BLaER1 treated with 17β-estradiol and CSF1 and Interleukin-3, amounts not matched to agents 10 nM and 100 nM (cell line): Measurements from ENCODE around the gene SLC35F4.

Experiments
- H3K27ac ChIP-seq, 11 experiments: shearing (Covaris generic); formaldehyde crosslinking; 2 replicates each; pipeline ENCODE4 v1.8.1; 2022
- H3K27me3 ChIP-seq, 11 experiments: shearing (Covaris generic); formaldehyde crosslinking; 2 replicates each; pipeline ENCODE4 v1.8.1; 2022
- H3K36me3 ChIP-seq, 11 experiments: shearing (Covaris generic); formaldehyde crosslinking; 2 replicates each; pipeline ENCODE4 v1.8.1; 2022
- H3K4me1 ChIP-seq, 10 experiments: shearing (Covaris generic); formaldehyde crosslinking; 2 replicates each; pipeline ENCODE4 v1.8.1; 2022
- H3K4me2 ChIP-seq, 11 experiments: shearing (Covaris generic); formaldehyde crosslinking; 2 replicates each; pipeline ENCODE4 v1.8.1; 2022
- H3K4me3 ChIP-seq, 10 experiments: shearing (Covaris generic); formaldehyde crosslinking; 2 replicates each; pipeline ENCODE4 v1.8.1; 2022
- H3K9ac ChIP-seq, 11 experiments: shearing (Covaris generic); formaldehyde crosslinking; 2 replicates each; pipeline ENCODE4 v1.8.1; 2022
- H3K9me3 ChIP-seq, 11 experiments: shearing (Covaris generic); formaldehyde crosslinking; replicated peaks in 1 of 11; 2 replicates each; pipeline ENCODE4 v1.8.1; 2022
- H4K20me1 ChIP-seq, 11 experiments: shearing (Covaris generic); formaldehyde crosslinking; 2 replicates each; pipeline ENCODE4 v1.8.1; 2022
- Cebpa-rat ChIP-seq, 11 experiments: shearing (Covaris generic); IDR thresholded peaks; 2 replicates each; pipeline ENCODE4 v1.8.1; 2022

SLC35F4 gene

GRCh38 chr14:57816568-57817284 is 49.2 kb downstream of the SLC35F4 start:
- Histone ChIP-seq H3K4me2 (no peak overlapping the region), H3K9ac (no peak overlapping the region), H3K27me3 (no peaks in the 10 kb centered on the region), H3K27ac (no peak overlapping the region), H3K4me1 (peaks cover 0 to 22% (median 14%) of the 10 kb centered on the region in 10 experiments; a peak in 14 of 20 replicates), H3K36me3 (no peaks in the 10 kb centered on the region), H3K4me3 (no peak overlapping the region), H3K9me3 (no peaks in the 10 kb centered on the region), H4K20me1 (no peaks in the 10 kb centered on the region)
- no peak for TF ChIP-seq Cebpa-rat (IDR thresholded peaks at IDR 0.05)

GRCh38 chr14:57814726-57815125 is 51.2 kb downstream of the SLC35F4 start:
- Histone ChIP-seq H3K9ac (no peak overlapping the region), H3K9me3 (no peaks in the 10 kb centered on the region), H3K4me1 (peaks cover 0 to 27% (median 14%) of the 10 kb centered on the region in 10 experiments; a peak in 14 of 20 replicates), H3K36me3 (no peaks in the 10 kb centered on the region), H3K4me3 (no peak overlapping the region), H3K27me3 (no peaks in the 10 kb centered on the region), H3K27ac (no peak overlapping the region), H4K20me1 (no peaks in the 10 kb centered on the region), H3K4me2 (no peak overlapping the region)
- TF ChIP-seq Cebpa-rat (IDR thresholded peaks at IDR 0.05) = no peak

GRCh38 chr14:57812741-57813140 is 53.2 kb downstream of the SLC35F4 start:
- peak overlapping the region in 6 of 11 experiments; percentile 38 to 52 (median 45); a peak in 10 of 22 replicates for H3K4me2 ChIP-seq
- no peaks in the 10 kb centered on the region for H4K20me1 ChIP-seq
- no peaks in the 10 kb centered on the region for H3K36me3 ChIP-seq
- H3K4me1 ChIP-seq = peaks cover 0 to 27% (median 14%) of the 10 kb centered on the region in 10 experiments; a peak in 14 of 20 replicates
- no peak overlapping the region for H3K9ac ChIP-seq
- peaks cover 0 to 4% (median 0%) of the 10 kb centered on the region in 11 experiments; a peak in 3 of 22 replicates for H3K9me3 ChIP-seq
- no peak overlapping the region for H3K4me3 ChIP-seq
- H3K27me3 ChIP-seq = no peaks in the 10 kb centered on the region
- TF ChIP-seq Cebpa-rat (IDR thresholded peaks at IDR 0.05) = no peak
- H3K27ac ChIP-seq = no peak overlapping the region

GRCh38 chr14:57811998-57812546 is 53.8 kb downstream of the SLC35F4 start:
- no peaks in the 10 kb centered on the region for H4K20me1 ChIP-seq
- no peak overlapping the region for H3K9ac ChIP-seq
- peaks cover 0 to 27% (median 14%) of the 10 kb centered on the region in 10 experiments; a peak in 14 of 20 replicates for H3K4me1 ChIP-seq
- H3K27me3 ChIP-seq = no peaks in the 10 kb centered on the region
- peak overlapping the region in 8 of 11 experiments; percentile 22 to 52 (median 45); a peak in 14 of 22 replicates for H3K4me2 ChIP-seq
- TF ChIP-seq Cebpa-rat (IDR thresholded peaks at IDR 0.05) = no peak
- H3K9me3 ChIP-seq = peaks cover 0 to 5% (median 0%) of the 10 kb centered on the region in 11 experiments; a peak in 3 of 22 replicates
- H3K4me3 ChIP-seq = no peak overlapping the region
- no peaks in the 10 kb centered on the region for H3K36me3 ChIP-seq
- no peak overlapping the region; a peak in 1 of 22 replicates for H3K27ac ChIP-seq

- H3K27ac ChIP-seq = no peak overlapping the region
- H3K9ac ChIP-seq = no peak overlapping the region
- peaks cover 0 to 27% (median 14%) of the 10 kb centered on the region in 10 experiments; a peak in 14 of 20 replicates for H3K4me1 ChIP-seq
- no peak for TF ChIP-seq Cebpa-rat (IDR thresholded peaks at IDR 0.05)
- H3K4me2 ChIP-seq = no peak overlapping the region
- H3K4me3 ChIP-seq = no peak overlapping the region
- no peaks in the 10 kb centered on the region for H3K27me3 ChIP-seq
- no peaks in the 10 kb centered on the region for H4K20me1 ChIP-seq
- no peaks in the 10 kb centered on the region for H3K36me3 ChIP-seq
- H3K9me3 ChIP-seq = peaks cover 0 to 5% (median 0%) of the 10 kb centered on the region in 11 experiments; a peak in 4 of 22 replicates
Observed at GRCh38 chr14:57809808-57810207, 56.1 kb downstream of the SLC35F4 start.

GRCh38 chr14:57797160-57797559 is 68.7 kb downstream of the SLC35F4 start:
- TF ChIP-seq Cebpa-rat (IDR thresholded peaks at IDR 0.05) = no peak
- Histone ChIP-seq H3K4me2 (no peak overlapping the region), H3K9me3 (peaks cover 0 to 11% (median 0%) of the 10 kb centered on the region in 11 experiments; a peak in 5 of 22 replicates), H3K4me1 (no peaks in the 10 kb centered on the region), H3K27ac (no peak overlapping the region), H4K20me1 (no peaks in the 10 kb centered on the region), H3K27me3 (no peaks in the 10 kb centered on the region), H3K9ac (no peak overlapping the region), H3K4me3 (no peak overlapping the region), H3K36me3 (no peaks in the 10 kb centered on the region)

- no peak for TF ChIP-seq Cebpa-rat (IDR thresholded peaks at IDR 0.05)
Observed at GRCh38 chr14:57796556-57796955, 69.3 kb downstream of the SLC35F4 start.

GRCh38 chr14:57785058-57785457 is 80.8 kb downstream of the SLC35F4 start:
- H3K27me3 ChIP-seq = no peaks in the 10 kb centered on the region
- no peak overlapping the region for H3K4me3 ChIP-seq
- no peak overlapping the region for H3K4me2 ChIP-seq
- no peaks in the 10 kb centered on the region for H4K20me1 ChIP-seq
- H3K27ac ChIP-seq = no peak overlapping the region
- no peak overlapping the region for H3K9ac ChIP-seq
- no peaks in the 10 kb centered on the region for H3K4me1 ChIP-seq
- peaks cover 18 to 55% (median 27%) of the 10 kb centered on the region in 11 experiments for H3K9me3 ChIP-seq
- H3K36me3 ChIP-seq = no peaks in the 10 kb centered on the region
- no peak for TF ChIP-seq Cebpa-rat (IDR thresholded peaks at IDR 0.05)

More at GRCh38 chr14:57796556-57796955, 69.3 kb downstream of the SLC35F4 start:
- peaks cover 0 to 11% (median 0%) of the 10 kb centered on the region in 11 experiments; a peak in 5 of 22 replicates for H3K9me3 ChIP-seq
- H3K27me3 ChIP-seq = no peaks in the 10 kb centered on the region
- no peak overlapping the region for H3K9ac ChIP-seq
- no peaks in the 10 kb centered on the region for H3K4me1 ChIP-seq
- no peak overlapping the region for H3K27ac ChIP-seq
- no peak overlapping the region for H3K4me2 ChIP-seq
- H3K36me3 ChIP-seq = no peaks in the 10 kb centered on the region
- H3K4me3 ChIP-seq = no peak overlapping the region
- no peaks in the 10 kb centered on the region for H4K20me1 ChIP-seq

GRCh38 chr14:57771801-57772200 is 94.1 kb downstream of the SLC35F4 start:
- Histone ChIP-seq H3K4me3 (no peak overlapping the region), H3K36me3 (no peaks in the 10 kb centered on the region), H3K4me2 (no peak overlapping the region), H3K27me3 (no peaks in the 10 kb centered on the region), H3K27ac (no peak overlapping the region), H4K20me1 (no peaks in the 10 kb centered on the region), H3K9me3 (no peaks in the 10 kb centered on the region; a peak in 1 of 22 replicates), H3K9ac (no peak overlapping the region), H3K4me1 (no peaks in the 10 kb centered on the region)
- TF ChIP-seq Cebpa-rat (IDR thresholded peaks at IDR 0.05) = no peak
